ENCODE results near the gene ACO2. TPM values are rescaled to one million over a fixed set of nuclear protein-coding genes. Genes with fewer than 3 reads are reported as not detected.

Gene ACO2
- total and polyA plus RNA-seq, 2 of the 8 experiments (the other 6 are each of a cell fraction or from before 2014, with no cell fraction given), result 52.8 to 75.4 TPM

GRCh38 chr22:41470886-41471285, 2.0 kb downstream of the ACO2 start (continued):
- no peak for TF ChIP-seq CHD7 (IDR thresholded peaks at IDR 0.05; ENCODE audit: insufficient replicate concordance, low read length)

All from H1 (cell line).